ENCODE measurements around the gene DGKD.

GRCh38 chr2:233428008-233428407, 73.7 kb downstream of the DGKD start:
- no peak for TF ChIP-seq POLR2A (IDR thresholded peaks at IDR 0.05)
- TF ChIP-seq CTCF (IDR thresholded peaks at IDR 0.05): no peak
